Mammary microvascular endothelial cell (primary cell): ENCODE measurements around the gene IGSF23. TPM values are rescaled to one million over a fixed set of nuclear protein-coding genes. Genes with fewer than 3 reads are reported as not detected.

ENCODE experiments used
- total RNA-seq: library from RNA; depleted of rRNA; stranded (reverse); fragments of >200 nt; gene quantifications from 2 replicates; pipeline ENCODE4 v1.2.3, GENCODE V29; 2015

The IGSF23 gene, protein sequence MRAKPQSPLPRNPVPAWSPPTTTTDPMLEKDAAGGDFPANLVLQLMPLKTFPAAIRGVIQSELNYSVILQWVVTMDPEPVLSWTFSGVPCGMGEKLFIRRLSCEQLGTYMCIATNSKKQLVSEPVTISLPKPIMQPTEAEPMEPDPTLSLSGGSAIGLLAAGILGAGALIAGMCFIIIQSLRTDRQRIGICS
- total RNA-seq: 1.2 and 1.3 TPM in 2 replicates

GRCh38 chr19:44613295-44614178 is at the start of gene IGSF23:
IGSF23 (plus strand) TSS chr19:44613563; CDS start chr19:44613646, 83 bp downstream.

DNA sequence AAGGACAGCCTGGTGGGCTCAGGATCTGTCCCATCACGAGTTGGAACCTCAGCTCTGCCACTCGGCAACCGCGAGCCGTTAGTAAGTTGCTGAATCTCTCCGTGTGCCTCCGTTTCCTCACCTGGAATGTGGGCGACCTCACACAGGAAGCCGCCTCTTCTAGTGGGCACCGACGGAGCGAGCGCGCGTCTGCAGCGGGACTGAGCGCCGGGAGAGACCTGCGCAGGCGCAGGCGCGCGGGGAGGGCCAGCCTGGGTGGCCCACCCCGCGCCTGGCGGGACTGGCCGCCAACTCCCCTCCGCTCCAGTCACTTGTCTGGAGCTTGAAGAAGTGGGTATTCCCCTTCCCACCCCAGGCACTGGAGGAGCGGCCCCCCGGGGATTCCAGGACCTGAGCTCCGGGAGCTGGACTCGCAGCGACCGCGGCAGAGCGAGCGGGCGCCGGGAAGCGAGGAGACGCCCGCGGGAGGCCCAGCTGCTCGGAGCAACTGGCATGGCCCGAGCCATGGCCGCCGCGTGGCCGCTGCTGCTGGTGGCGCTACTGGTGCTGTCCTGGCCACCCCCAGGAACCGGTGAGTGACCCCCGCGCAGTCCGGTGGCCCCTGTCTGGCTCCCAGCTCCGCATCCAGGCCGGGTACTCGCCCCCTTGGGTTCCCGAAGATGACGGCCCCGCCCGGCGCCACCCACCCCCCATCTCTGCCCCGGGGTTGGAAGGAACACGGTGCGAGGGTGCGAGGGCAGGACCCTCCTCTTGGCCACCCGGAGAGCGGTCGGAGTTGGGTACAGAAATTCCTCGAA is 30.4 kb downstream of the IGSF23 start, which contains the start of gene PVR:
TSS of gene PVR (plus strand) at position 306 of the 797 bp plus-strand sequence. CDS start at position 493, 187 bp downstream.

GRCh38 chr19:44671400-44671799 is 58.0 kb downstream of the IGSF23 start, which contains the start of gene CEACAM19:
CEACAM19 (plus strand) TSS chr19:44671482; CDS start chr19:44671932, 450 bp downstream.

Other genes starting within 250 kb of the IGSF23 start
- 1.8 and 2.4 TPM in 2 replicates for gene ZNF285, start 212.0 kb upstream of the IGSF23 start, total RNA-seq
- gene ZNF229, start 165.1 kb upstream of the IGSF23 start, total RNA-seq: 2.4 and 2.8 TPM in 2 replicates
- gene ZNF180, start 113.0 kb upstream of the IGSF23 start, total RNA-seq: 5.4 and 8.2 TPM in 2 replicates
- gene CEACAM20, start 83.9 kb upstream of the IGSF23 start, total RNA-seq: not detected in 2 replicates
- gene PVR, start 30.3 kb downstream of the IGSF23 start, total RNA-seq: 270 and 307 TPM in 2 replicates
- 3.9 and 5.1 TPM in 2 replicates for gene CEACAM19, start 57.9 kb downstream of the IGSF23 start, total RNA-seq
- not detected in 2 replicates for gene CEACAM16, start 85.6 kb downstream of the IGSF23 start, total RNA-seq
- 23.0 and 27.9 TPM in 2 replicates for gene BCL3, start 135.1 kb downstream of the IGSF23 start, total RNA-seq
- not detected in 2 replicates for gene CBLC, start 164.3 kb downstream of the IGSF23 start, total RNA-seq
- 22.6 and 33.0 TPM in 2 replicates for gene BCAM, start 195.5 kb downstream of the IGSF23 start, total RNA-seq
- 237 and 256 TPM in 2 replicates for gene NECTIN2, start 232.7 kb downstream of the IGSF23 start, total RNA-seq